ENCODE results near the gene KRT75. TPM values are rescaled to one million over a fixed set of nuclear protein-coding genes. Genes with fewer than 3 reads are reported as not detected.

The KRT75 gene
- total RNA-seq, 1 donor from 2014 or later: not detected

DNA sequence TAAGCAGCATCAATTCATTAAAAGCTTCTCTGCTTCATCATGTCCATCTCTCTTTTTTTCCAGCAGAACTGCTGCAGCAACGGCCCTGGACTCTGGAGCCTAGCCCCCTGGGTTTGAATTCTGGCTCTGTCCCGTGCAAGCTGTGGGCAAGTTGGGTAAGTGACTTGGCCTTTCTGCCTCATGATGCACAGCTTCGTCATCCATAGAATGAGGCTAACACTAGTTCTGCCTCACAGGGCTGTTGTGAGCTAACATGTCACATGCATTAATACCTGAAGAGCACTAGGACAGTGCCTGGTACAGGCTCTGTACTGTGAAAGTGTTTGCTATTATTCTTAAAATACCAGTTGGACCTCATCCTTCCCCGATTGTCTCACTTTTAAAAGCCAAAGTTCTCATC lies 32.2 kb downstream of the KRT75 start:
- peaks cover 10% of the 10 kb centered on the region for H3K27me3 Mint-ChIP-seq
- intact Hi-C loops (cut with micrococcal nuclease): no loop called here
- no peaks in the 10 kb centered on the region for H3K9me3 Mint-ChIP-seq
- no peak overlapping the region for H3K4me3 Mint-ChIP-seq
- H3K4me1 Mint-ChIP-seq: no peaks in the 10 kb centered on the region
- DNase-seq: no peak
- H3K36me3 Mint-ChIP-seq (ENCODE audit: low read depth): no peaks in the 10 kb centered on the region
- no peak overlapping the region for H3K27ac Mint-ChIP-seq

GRCh38 chr12:52401526-52401925 lies 32.6 kb downstream of the KRT75 start:
- Mint-ChIP-seq H3K27ac (no peak overlapping the region), H3K27me3 (peaks cover 11% of the 10 kb centered on the region), H3K36me3 (ENCODE audit: low read depth) (no peaks in the 10 kb centered on the region), H3K4me1 (no peaks in the 10 kb centered on the region), H3K4me3 (no peak overlapping the region), H3K9me3 (no peaks in the 10 kb centered on the region)
- no peak for DNase-seq
- intact Hi-C loops (cut with micrococcal nuclease): no loop called here

DNA sequence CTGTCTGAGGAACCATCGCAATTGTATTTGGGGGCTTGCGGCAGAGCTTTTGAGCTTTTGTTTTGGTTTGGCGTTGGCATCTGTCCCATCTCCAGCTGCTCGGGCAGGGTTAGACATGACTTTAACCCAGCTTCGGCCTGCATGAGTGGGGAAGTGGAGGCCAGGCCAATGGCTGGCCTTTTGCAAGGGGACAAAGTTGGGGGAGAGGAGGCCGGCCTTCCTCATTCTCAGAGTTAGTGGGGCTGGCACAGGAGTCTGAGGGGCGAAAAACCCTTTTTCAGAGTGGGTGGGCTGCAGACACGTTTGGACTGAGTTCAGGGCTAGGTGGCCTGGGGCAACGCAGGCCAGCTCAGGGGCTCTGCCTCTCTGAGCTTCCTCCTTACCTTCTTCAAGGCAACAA lies 33.3 kb downstream of the KRT75 start:
- Mint-ChIP-seq H3K27ac (no peak overlapping the region), H3K4me3 (no peak overlapping the region), H3K9me3 (no peaks in the 10 kb centered on the region), H3K4me1 (no peaks in the 10 kb centered on the region), H3K36me3 (ENCODE audit: low read depth) (no peaks in the 10 kb centered on the region), H3K27me3 (peaks cover 11% of the 10 kb centered on the region)
- DNase-seq: no peak
- intact Hi-C loops (cut with micrococcal nuclease): no loop called here

DNA sequence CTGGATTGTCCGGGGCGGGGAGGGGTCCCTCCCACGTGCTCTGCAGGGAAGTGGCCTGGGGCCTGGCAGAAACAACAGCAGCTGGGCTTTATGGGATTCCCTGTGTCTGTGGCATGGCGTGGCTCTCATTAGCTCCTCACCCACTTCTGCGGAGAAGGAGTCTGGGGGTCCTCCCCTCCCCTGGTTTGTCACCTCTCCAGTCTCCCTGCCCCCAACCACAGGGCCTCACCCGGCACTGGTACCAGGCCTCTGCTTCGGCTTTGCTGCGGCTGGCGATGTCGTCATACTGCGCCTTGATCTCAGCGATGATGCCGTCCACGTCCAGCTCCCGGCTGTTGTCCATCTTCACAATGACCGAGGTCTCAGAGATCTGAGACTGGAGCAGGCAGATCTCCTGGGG lies 34.4 kb downstream of the KRT75 start:
- H3K4me1 Mint-ChIP-seq: no peaks in the 10 kb centered on the region
- peaks cover 11% of the 10 kb centered on the region for H3K27me3 Mint-ChIP-seq
- no peak overlapping the region for H3K27ac Mint-ChIP-seq
- intact Hi-C loops (cut with micrococcal nuclease): no loop called here
- H3K36me3 Mint-ChIP-seq (ENCODE audit: low read depth): no peaks in the 10 kb centered on the region
- no peaks in the 10 kb centered on the region for H3K9me3 Mint-ChIP-seq
- no peak overlapping the region for H3K4me3 Mint-ChIP-seq
- no peak for DNase-seq

GRCh38 chr12:52398176-52398575 lies 36.0 kb downstream of the KRT75 start:
- Mint-ChIP-seq H3K27me3 (peaks cover 10% of the 10 kb centered on the region), H3K9me3 (no peaks in the 10 kb centered on the region), H3K4me3 (no peak overlapping the region), H3K27ac (no peak overlapping the region), H3K4me1 (no peaks in the 10 kb centered on the region), H3K36me3 (ENCODE audit: low read depth) (no peaks in the 10 kb centered on the region)
- no peak for DNase-seq
- intact Hi-C loops (cut with micrococcal nuclease): no loop called here

GRCh38 chr12:52396656-52397055 lies 37.5 kb downstream of the KRT75 start:
- no peak overlapping the region for H3K27ac Mint-ChIP-seq
- no peaks in the 10 kb centered on the region for H3K4me1 Mint-ChIP-seq
- H3K9me3 Mint-ChIP-seq: no peaks in the 10 kb centered on the region
- intact Hi-C loops (cut with micrococcal nuclease): no loop called here
- no peaks in the 10 kb centered on the region for H3K36me3 Mint-ChIP-seq (ENCODE audit: low read depth)
- no peak overlapping the region for H3K4me3 Mint-ChIP-seq
- no peak for DNase-seq
- peaks cover 10% of the 10 kb centered on the region for H3K27me3 Mint-ChIP-seq

- Mint-ChIP-seq H3K4me1 (no peaks in the 10 kb centered on the region), H3K27ac (no peak overlapping the region), H3K36me3 (ENCODE audit: low read depth) (no peaks in the 10 kb centered on the region), H3K9me3 (no peaks in the 10 kb centered on the region), H3K4me3 (no peak overlapping the region), H3K27me3 (peaks cover 10% of the 10 kb centered on the region)
- intact Hi-C loops (cut with micrococcal nuclease): no loop called here
- DNase-seq: no peak
Measured at GRCh38 chr12:52395761-52396434, 38.3 kb downstream of the KRT75 start.

DNA sequence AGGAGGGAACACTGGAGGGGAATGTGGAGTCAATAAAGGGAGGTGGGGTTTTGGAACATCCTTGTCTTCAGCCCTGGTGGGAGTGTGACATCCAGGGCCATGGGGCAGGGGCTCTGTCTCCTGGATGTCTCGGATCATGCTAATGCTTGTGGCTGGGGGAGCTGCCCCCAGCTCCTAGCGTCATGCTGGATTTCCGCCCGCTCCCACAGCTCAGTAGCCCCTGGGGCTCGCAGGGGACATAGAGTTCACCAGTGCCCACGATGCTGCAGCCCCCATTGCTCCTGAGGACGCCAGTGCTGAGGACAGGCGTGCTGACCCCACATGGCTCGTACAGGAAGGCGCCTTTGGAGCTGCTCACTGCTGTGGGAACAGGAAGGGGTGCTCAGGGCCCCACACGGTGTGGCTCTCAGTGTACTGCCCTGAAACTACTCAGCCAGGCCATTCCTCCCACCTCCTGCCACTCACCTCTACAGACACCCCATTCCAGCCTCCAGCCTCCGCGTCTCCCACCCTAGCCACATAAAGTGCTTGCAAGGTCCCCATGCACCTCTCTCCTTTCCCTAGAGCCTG lies 39.2 kb downstream of the KRT75 start:
- Mint-ChIP-seq H3K27ac (no peak overlapping the region), H3K4me3 (no peak overlapping the region), H3K4me1 (no peaks in the 10 kb centered on the region), H3K36me3 (ENCODE audit: low read depth) (no peaks in the 10 kb centered on the region), H3K27me3 (peaks cover 10% of the 10 kb centered on the region), H3K9me3 (no peaks in the 10 kb centered on the region)
- intact Hi-C loops (cut with micrococcal nuclease): no loop called here
- no peak for DNase-seq

DNA sequence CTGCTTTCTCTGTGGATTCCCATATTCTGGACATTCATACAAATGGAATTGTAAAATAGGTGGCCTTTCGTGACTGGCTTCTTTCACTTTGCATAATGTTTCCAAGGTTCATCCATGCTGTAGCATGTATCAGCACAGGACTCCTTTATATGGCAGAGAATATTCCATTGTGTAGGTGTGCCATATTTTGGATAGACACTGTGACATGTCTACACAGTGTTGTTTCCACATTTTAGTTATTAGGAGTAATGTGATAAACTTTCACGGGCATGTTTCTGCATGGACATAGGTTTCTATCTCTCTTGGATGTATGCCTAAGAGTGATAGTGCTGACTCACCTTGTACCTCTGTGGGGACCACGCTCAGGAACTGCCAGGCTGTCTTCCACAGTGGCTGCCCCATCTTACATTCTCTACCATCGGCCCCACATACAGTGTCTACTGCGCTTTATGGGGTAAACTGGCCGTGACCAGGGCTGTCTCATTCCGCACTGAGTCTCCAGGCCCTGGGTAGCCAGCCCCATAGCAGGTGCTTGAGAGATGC lies 41.6 kb downstream of the KRT75 start:
- no peaks in the 10 kb centered on the region for H3K9me3 Mint-ChIP-seq
- H3K4me1 Mint-ChIP-seq: no peaks in the 10 kb centered on the region
- H3K4me3 Mint-ChIP-seq: no peak overlapping the region
- no peaks in the 10 kb centered on the region for H3K36me3 Mint-ChIP-seq (ENCODE audit: low read depth)
- intact Hi-C loops (cut with micrococcal nuclease): no loop called here
- H3K27ac Mint-ChIP-seq: no peak overlapping the region
- H3K27me3 Mint-ChIP-seq: peaks cover 10% of the 10 kb centered on the region
- DNase-seq: no peak

DNA sequence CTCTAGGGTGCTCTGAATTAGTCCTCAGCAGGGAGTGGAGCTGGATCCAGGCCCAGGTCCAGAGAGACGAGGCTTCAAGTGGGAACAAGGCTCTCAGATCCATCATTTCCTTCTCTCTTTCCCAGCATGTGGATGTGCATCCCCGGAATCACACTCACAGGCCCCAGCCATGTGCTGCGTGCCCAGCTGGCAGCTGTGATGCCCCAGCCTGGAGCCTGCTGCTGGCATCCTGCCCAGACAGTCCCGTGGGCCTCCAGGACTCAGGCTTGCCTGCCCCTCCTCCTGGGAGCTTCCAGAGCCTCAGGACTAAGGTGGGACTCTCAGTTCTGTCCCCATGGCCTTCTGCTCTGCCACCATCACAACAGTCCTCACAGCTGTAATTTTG lies 42.6 kb downstream of the KRT75 start:
- peaks cover 4% of the 10 kb centered on the region for H3K27me3 Mint-ChIP-seq
- H3K27ac Mint-ChIP-seq: no peak overlapping the region
- no peak overlapping the region for H3K4me3 Mint-ChIP-seq
- no peaks in the 10 kb centered on the region for H3K9me3 Mint-ChIP-seq
- DNase-seq: no peak
- no peaks in the 10 kb centered on the region for H3K4me1 Mint-ChIP-seq
- intact Hi-C loops (cut with micrococcal nuclease): no loop called here
- H3K36me3 Mint-ChIP-seq (ENCODE audit: low read depth): no peaks in the 10 kb centered on the region

- DNase-seq: peak; percentile 61
- Mint-ChIP-seq H3K4me3 (no peak overlapping the region), H3K4me1 (no peaks in the 10 kb centered on the region), H3K36me3 (ENCODE audit: low read depth) (no peaks in the 10 kb centered on the region), H3K27me3 (peaks cover 6% of the 10 kb centered on the region), H3K9me3 (no peaks in the 10 kb centered on the region), H3K27ac (no peak overlapping the region)
- intact Hi-C loops (cut with micrococcal nuclease): no loop called here
Measured at GRCh38 chr12:52390739-52391617, 43.2 kb downstream of the KRT75 start.

GRCh38 chr12:52389313-52390207 lies 44.6 kb downstream of the KRT75 start:
- intact Hi-C loops (cut with micrococcal nuclease): no loop called here

GRCh38 chr12:52387859-52388258 lies 46.3 kb downstream of the KRT75 start:
- Mint-ChIP-seq H3K27me3 (peaks cover 10% of the 10 kb centered on the region), H3K36me3 (ENCODE audit: low read depth) (no peaks in the 10 kb centered on the region), H3K4me1 (peaks cover 3% of the 10 kb centered on the region), H3K9me3 (no peaks in the 10 kb centered on the region), H3K4me3 (no peak overlapping the region), H3K27ac (no peak overlapping the region)
- no peak for DNase-seq
- intact Hi-C loops (cut with micrococcal nuclease): no loop called here

More at GRCh38 chr12:52389313-52390207, 44.6 kb downstream of the KRT75 start:
- Mint-ChIP-seq H3K27ac (no peak overlapping the region), H3K9me3 (no peaks in the 10 kb centered on the region), H3K36me3 (ENCODE audit: low read depth) (no peaks in the 10 kb centered on the region), H3K4me1 (no peaks in the 10 kb centered on the region), H3K4me3 (no peak overlapping the region), H3K27me3 (peaks cover 8% of the 10 kb centered on the region)
- DNase-seq: no peak
